Esophagus muscularis mucosa (tissue), 4 donors: ENCODE measurements around the gene GRM4.

Experiments used
- EP300 ChIP-seq: sonication (generic); formaldehyde crosslinking; IDR thresholded peaks from one replicate; pipeline ENCODE4 v1.6.1; 2017; ENCODE audit warnings: antibody characterized with exemption
- POLR2A ChIP-seq: fragments of 450-650 bp; IDR thresholded peaks from one replicate; pipeline ENCODE4 v1.6.1; 2017; ENCODE audit warnings: antibody characterized with exemption, moderate library complexity, mild to moderate bottlenecking, low read depth
- TF ChIP-seq, protein P1 (sequence below), 3 experiments: fragments of 200-600 bp in 2 of 3; fragments of 450-650 bp in 1 of 3; sonication (generic) in 2 of 3; IDR thresholded peaks; one replicate each; pipeline ENCODE4 v1.5.1; 2017 to 2019; ENCODE audit warnings: antibody characterized with exemption in 3 of 3, mild to moderate bottlenecking in 2 of 3, moderate library complexity in 1 of 3

- TF ChIP-seq, protein P1, sequence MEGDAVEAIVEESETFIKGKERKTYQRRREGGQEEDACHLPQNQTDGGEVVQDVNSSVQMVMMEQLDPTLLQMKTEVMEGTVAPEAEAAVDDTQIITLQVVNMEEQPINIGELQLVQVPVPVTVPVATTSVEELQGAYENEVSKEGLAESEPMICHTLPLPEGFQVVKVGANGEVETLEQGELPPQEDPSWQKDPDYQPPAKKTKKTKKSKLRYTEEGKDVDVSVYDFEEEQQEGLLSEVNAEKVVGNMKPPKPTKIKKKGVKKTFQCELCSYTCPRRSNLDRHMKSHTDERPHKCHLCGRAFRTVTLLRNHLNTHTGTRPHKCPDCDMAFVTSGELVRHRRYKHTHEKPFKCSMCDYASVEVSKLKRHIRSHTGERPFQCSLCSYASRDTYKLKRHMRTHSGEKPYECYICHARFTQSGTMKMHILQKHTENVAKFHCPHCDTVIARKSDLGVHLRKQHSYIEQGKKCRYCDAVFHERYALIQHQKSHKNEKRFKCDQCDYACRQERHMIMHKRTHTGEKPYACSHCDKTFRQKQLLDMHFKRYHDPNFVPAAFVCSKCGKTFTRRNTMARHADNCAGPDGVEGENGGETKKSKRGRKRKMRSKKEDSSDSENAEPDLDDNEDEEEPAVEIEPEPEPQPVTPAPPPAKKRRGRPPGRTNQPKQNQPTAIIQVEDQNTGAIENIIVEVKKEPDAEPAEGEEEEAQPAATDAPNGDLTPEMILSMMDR (IDR thresholded peaks at IDR 0.05): no peak
- no peak for TF ChIP-seq POLR2A
- no peak for TF ChIP-seq EP300
Measured at GRCh38 chr6:33984466-33985312, 161.2 kb downstream of the GRM4 start.
